GM18498 (cell line): ENCODE results near the gene ANKRD40CL.

Experiments
- ATAC-seq: cut with Tn5 transposase; IDR thresholded peaks from one replicate; pipeline ENCODE4 v1.9.1; 2021; ENCODE audit warnings: mild to moderate bottlenecking, moderate library complexity; ENCODE audit not compliant: unreplicated experiment

ANKRD40CL gene

GRCh38 chr17:50790618-50791017, 23.3 kb upstream of the ANKRD40CL start:
- no peak for ATAC-seq

GRCh38 chr17:50787106-50787505, 19.8 kb upstream of the ANKRD40CL start:
- ATAC-seq: no peak

- ATAC-seq: no peak
Measured at GRCh38 chr17:50785946-50786570, 18.7 kb upstream of the ANKRD40CL start.

GRCh38 chr17:50785126-50785525, 17.8 kb upstream of the ANKRD40CL start:
- ATAC-seq: no peak

- ATAC-seq: no peak
Measured at GRCh38 chr17:50783905-50784304, 16.6 kb upstream of the ANKRD40CL start.

- ATAC-seq: no peak
Measured at GRCh38 chr17:50783193-50783660, 15.9 kb upstream of the ANKRD40CL start.

GRCh38 chr17:50781167-50781566, 13.8 kb upstream of the ANKRD40CL start:
- ATAC-seq: no peak

GRCh38 chr17:50779747-50780353, 12.5 kb upstream of the ANKRD40CL start:
- ATAC-seq: no peak

GRCh38 chr17:50778988-50779387, 11.7 kb upstream of the ANKRD40CL start:
- ATAC-seq: no peak

GRCh38 chr17:50778471-50778870, 11.2 kb upstream of the ANKRD40CL start:
- ATAC-seq: no peak

GRCh38 chr17:50775926-50776325, 8.6 kb upstream of the ANKRD40CL start:
- no peak for ATAC-seq

GRCh38 chr17:50774225-50774803, 7.0 kb upstream of the ANKRD40CL start:
- ATAC-seq: no peak

GRCh38 chr17:50771991-50772785, 4.9 kb upstream of the ANKRD40CL start:
- no peak for ATAC-seq

- no peak for ATAC-seq
Measured at GRCh38 chr17:50770346-50770745, 3.0 kb upstream of the ANKRD40CL start.

GRCh38 chr17:50769884-50770283, 2.6 kb upstream of the ANKRD40CL start:
- no peak for ATAC-seq

GRCh38 chr17:50768346-50768761, 1.0 kb upstream of the ANKRD40CL start:
- no peak for ATAC-seq

GRCh38 chr17:50767030-50767429, 288 bp downstream of the ANKRD40CL start:
- ATAC-seq: no peak

GRCh38 chr17:50766222-50767023, 895 bp downstream of the ANKRD40CL start:
- peak; percentile 12 for ATAC-seq

GRCh38 chr17:50765454-50766221, 1.7 kb downstream of the ANKRD40CL start:
- ATAC-seq: peak; percentile 59

- no peak for ATAC-seq
Measured at GRCh38 chr17:50764734-50765149, 2.6 kb downstream of the ANKRD40CL start.
